ENCODE data around the gene AK2.

The AK2 gene

DNA sequence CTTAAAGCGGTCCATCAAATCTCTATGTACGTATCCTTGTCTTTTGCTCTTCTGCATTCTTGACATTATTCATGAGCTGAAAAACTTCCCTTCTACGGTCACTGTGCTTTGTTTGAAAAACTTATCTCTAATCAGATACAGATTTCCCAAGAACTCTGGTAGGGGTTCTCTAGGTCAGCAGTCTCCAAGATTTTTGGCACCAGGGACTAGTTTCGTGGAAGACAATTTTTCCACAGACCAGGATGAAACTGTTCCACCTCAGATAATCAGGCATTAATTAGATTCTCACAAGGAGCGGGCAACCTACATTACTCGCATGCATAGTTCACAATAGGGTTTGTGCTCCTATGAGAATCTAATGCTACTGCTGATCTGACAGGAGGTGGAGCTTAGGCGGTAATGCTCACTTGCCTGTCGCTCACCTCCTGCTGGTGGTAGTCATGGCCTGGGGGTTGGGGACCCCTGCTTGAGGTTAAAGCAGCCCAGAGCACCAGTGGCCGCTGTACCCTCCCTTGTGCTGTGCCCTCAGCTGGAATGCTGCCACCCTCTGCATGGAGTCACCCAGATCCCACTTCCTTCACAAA is 30.8 kb downstream of the AK2 start:
- Histone ChIP-seq H3K4me3 (replicated peaks; ENCODE audit: insufficient read depth, low read length) (no peak overlapping the region), H3K27me3 (ENCODE audit: insufficient read depth, poor library complexity, severe bottlenecking) (no peaks in the 10 kb centered on the region), H3K27ac (replicated peaks) (no peak overlapping the region)
- DNase-seq (ENCODE audit: low read depth in 1 of 2, low spot score in 1 of 2), result no peak
- peak; percentile 30; the same call in 1 of the 2 replicates for TF ChIP-seq POLR2AphosphoS5 (IDR thresholded peaks at IDR 0.05; ENCODE audit: low read depth)
- TF ChIP-seq, protein P1, sequence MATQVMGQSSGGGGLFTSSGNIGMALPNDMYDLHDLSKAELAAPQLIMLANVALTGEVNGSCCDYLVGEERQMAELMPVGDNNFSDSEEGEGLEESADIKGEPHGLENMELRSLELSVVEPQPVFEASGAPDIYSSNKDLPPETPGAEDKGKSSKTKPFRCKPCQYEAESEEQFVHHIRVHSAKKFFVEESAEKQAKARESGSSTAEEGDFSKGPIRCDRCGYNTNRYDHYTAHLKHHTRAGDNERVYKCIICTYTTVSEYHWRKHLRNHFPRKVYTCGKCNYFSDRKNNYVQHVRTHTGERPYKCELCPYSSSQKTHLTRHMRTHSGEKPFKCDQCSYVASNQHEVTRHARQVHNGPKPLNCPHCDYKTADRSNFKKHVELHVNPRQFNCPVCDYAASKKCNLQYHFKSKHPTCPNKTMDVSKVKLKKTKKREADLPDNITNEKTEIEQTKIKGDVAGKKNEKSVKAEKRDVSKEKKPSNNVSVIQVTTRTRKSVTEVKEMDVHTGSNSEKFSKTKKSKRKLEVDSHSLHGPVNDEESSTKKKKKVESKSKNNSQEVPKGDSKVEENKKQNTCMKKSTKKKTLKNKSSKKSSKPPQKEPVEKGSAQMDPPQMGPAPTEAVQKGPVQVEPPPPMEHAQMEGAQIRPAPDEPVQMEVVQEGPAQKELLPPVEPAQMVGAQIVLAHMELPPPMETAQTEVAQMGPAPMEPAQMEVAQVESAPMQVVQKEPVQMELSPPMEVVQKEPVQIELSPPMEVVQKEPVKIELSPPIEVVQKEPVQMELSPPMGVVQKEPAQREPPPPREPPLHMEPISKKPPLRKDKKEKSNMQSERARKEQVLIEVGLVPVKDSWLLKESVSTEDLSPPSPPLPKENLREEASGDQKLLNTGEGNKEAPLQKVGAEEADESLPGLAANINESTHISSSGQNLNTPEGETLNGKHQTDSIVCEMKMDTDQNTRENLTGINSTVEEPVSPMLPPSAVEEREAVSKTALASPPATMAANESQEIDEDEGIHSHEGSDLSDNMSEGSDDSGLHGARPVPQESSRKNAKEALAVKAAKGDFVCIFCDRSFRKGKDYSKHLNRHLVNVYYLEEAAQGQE (IDR thresholded peaks at IDR 0.05; ENCODE audit: insufficient replicate concordance, low read depth), result no peak

DNA sequence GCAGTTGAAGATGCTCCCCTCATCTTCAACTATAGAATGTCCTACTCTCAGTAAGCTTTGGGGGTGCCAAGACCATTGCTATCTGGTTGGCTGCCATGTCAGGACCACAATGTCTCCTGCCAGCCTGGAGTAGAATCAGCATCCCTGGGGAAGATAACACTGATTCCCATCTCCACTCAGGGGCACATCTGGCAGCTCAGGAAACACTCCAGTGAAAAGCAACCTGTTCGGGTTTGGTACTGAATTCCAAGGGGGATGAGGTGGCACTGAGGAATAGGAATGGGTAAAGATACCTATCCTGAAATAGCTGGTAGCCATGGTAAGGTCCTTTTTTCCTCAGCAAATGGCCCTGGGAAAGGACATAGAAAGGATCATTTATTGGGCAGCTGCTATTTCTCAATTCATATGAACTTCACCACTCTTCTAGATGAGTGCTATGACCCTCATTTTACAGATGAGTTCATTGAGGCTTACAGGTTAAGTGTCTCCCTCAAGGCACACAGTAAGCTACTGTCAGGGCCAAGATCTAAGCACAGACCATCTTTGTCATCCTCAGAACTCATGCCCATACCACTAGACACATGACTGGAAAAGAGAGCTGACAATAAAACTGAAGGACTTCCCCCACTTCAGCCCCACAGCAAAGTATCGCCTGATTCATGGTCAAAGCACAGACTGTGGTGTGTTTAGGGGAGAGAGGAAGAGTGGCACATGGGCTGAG is 31.4 kb downstream of the AK2 start:
- Histone ChIP-seq H3K27me3 (ENCODE audit: insufficient read depth, poor library complexity, severe bottlenecking) (no peaks in the 10 kb centered on the region), H3K27ac (replicated peaks) (no peak overlapping the region), H3K4me3 (replicated peaks; ENCODE audit: insufficient read depth, low read length) (no peak overlapping the region)
- TF ChIP-seq GABPA (IDR thresholded peaks at IDR 0.05; ENCODE audit: low read depth) (no peak), SPI1 (IDR thresholded peaks at IDR 0.05; ENCODE audit: borderline replicate concordance, low read depth) (no peak), POLR2AphosphoS5 (IDR thresholded peaks at IDR 0.05; ENCODE audit: low read depth) (no peak)
- TF ChIP-seq, protein P2, sequence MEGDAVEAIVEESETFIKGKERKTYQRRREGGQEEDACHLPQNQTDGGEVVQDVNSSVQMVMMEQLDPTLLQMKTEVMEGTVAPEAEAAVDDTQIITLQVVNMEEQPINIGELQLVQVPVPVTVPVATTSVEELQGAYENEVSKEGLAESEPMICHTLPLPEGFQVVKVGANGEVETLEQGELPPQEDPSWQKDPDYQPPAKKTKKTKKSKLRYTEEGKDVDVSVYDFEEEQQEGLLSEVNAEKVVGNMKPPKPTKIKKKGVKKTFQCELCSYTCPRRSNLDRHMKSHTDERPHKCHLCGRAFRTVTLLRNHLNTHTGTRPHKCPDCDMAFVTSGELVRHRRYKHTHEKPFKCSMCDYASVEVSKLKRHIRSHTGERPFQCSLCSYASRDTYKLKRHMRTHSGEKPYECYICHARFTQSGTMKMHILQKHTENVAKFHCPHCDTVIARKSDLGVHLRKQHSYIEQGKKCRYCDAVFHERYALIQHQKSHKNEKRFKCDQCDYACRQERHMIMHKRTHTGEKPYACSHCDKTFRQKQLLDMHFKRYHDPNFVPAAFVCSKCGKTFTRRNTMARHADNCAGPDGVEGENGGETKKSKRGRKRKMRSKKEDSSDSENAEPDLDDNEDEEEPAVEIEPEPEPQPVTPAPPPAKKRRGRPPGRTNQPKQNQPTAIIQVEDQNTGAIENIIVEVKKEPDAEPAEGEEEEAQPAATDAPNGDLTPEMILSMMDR (IDR thresholded peaks at IDR 0.05; ENCODE audit: insufficient read depth, low read length), result no peak
- TF ChIP-seq, protein P1 (IDR thresholded peaks at IDR 0.05; ENCODE audit: insufficient replicate concordance, low read depth), result no peak
- DNase-seq (ENCODE audit: low read depth in 1 of 2, low spot score in 1 of 2), result no peak

DNA sequence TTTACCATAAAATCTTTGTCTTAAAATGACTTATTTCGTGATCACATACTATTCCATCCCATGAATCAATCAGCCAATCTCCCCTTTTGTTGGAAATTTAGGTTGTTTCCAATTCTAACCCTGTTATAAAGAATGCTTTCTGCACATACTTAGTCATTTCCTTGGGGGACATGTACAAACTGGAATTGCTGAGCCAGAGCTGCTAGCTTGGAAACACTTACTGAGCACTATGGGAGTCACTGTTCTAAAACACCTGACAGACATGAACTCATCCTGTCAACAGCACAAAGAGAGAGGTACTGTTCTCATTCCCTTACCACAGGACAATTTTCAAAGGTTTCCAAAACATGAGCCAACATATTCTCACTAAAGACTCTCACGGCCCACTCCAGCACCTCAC is 32.1 kb downstream of the AK2 start:
- DNase-seq (ENCODE audit: low read depth in 1 of 2, low spot score in 1 of 2), result no peak

More for the DNA sequence above, 32.1 kb downstream of the AK2 start:
- Histone ChIP-seq H3K4me3 (replicated peaks; ENCODE audit: insufficient read depth, low read length) (no peak overlapping the region), H3K27ac (replicated peaks) (no peak overlapping the region), H3K27me3 (ENCODE audit: insufficient read depth, poor library complexity, severe bottlenecking) (no peaks in the 10 kb centered on the region)
- TF ChIP-seq POLR2AphosphoS5 (IDR thresholded peaks at IDR 0.05; ENCODE audit: low read depth) (no peak), GABPA (IDR thresholded peaks at IDR 0.05; ENCODE audit: low read depth) (no peak)
- TF ChIP-seq, protein P1 (IDR thresholded peaks at IDR 0.05; ENCODE audit: insufficient replicate concordance, low read depth), result no peak

All from HL-60 (cell line).